Heart left ventricle (tissue), 13 donors: ENCODE results near the gene DUS1L.

Source experiments
- POLR2A ChIP-seq, 2 donors: fragments of 450-650 bp; IDR thresholded peaks; one replicate each; pipeline ENCODE4 v1.6.1; 2017; ENCODE audit warnings: antibody characterized with exemption in 2 of 2, mild to moderate bottlenecking in 2 of 2, moderate library complexity in 2 of 2
- TF ChIP-seq, protein P1 (sequence below), 12 donors: fragments of 200-600 bp; sonication (generic) in 4 of 12; IDR thresholded peaks; one replicate each; pipeline versions ENCODE4 v1.5.0 to v1.8.0; 2018 to 2022; ENCODE audit warnings: antibody characterized with exemption in 12 of 12, mild to moderate bottlenecking in 5 of 12
- donor health status: ischemic (EF 13 %, LVEDD 7.1; RV severe dilation, severe dysfunction).
- donor health status: DM: no; HTN: yes; CAD: no.
- donor health status: DM: no; HTN: no; CAD: no.
- donor health status: ischemic (EF 25% LVEDD 6.9; RV normal size, moderate dysfunction).
- donor health status: ischemic (EF 25% LVEDD 5.7; RV mildly dilated, moderate dysfunction).
- donor health status: ischemic (EF 35%, LVEDD 5.7; RV mildly dilated, moderate dysfunction).
- donor health status: nonischemic (EF 11% LVEDD 7.7; RV severe dilation, severe dysfunction).
- donor health status: DM: yes; HTN: yes; CAD: no.
- donor health status: PGD.
- donor health status: ischemic (EF 29% LVEDD 5.4; RV normal size, mild dysfunction).
- donor health status: nonischemic (EF 23%, LVEDD 6.1; RV moderate dilation, normal function).

DNA sequence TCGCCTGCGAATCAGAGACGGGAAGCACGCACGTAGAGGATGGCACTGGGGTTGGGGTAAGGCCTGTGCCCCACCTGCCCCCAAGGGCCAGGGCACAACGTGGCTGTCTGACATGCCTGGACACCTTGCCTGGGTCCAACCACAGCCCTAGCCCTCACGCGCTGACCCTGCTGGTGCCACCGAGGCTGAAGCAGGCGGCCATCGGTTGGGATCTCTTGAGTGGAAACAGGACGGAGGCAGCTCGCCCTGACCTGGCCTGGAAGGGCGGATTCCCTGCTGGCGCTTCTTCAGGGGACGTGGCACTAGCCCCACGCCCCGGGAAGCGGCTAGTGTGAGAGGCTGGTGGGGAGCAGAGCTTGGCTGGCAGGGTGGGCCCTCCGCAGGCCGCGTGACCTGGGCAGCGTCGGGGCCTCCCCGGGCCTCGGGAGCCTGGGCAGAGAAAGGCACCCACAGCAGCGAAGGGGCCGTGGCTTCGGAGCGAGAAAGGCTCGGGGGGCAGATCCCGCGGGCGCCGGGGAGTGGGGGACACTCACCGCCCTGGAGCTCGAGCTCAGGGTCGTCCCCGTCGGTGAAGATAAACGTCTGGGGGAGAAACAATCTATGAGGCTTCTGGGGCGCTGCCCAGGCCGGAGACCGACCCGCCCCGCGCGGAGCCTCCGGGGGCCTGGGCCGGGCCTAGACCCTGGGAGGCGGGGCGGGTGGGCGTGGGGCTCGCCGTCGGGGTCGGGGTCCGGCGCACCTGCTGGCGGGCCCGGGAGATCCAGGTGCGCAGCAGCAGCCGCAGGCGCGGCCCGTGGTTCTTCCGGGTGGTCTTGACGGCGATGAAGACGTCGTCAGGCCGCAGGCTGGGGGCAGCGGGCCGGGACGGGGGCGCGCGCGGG lies 14.6 kb downstream of the DUS1L start:
- TF ChIP-seq, protein P1, sequence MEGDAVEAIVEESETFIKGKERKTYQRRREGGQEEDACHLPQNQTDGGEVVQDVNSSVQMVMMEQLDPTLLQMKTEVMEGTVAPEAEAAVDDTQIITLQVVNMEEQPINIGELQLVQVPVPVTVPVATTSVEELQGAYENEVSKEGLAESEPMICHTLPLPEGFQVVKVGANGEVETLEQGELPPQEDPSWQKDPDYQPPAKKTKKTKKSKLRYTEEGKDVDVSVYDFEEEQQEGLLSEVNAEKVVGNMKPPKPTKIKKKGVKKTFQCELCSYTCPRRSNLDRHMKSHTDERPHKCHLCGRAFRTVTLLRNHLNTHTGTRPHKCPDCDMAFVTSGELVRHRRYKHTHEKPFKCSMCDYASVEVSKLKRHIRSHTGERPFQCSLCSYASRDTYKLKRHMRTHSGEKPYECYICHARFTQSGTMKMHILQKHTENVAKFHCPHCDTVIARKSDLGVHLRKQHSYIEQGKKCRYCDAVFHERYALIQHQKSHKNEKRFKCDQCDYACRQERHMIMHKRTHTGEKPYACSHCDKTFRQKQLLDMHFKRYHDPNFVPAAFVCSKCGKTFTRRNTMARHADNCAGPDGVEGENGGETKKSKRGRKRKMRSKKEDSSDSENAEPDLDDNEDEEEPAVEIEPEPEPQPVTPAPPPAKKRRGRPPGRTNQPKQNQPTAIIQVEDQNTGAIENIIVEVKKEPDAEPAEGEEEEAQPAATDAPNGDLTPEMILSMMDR (IDR thresholded peaks at IDR 0.05), result no peak
- TF ChIP-seq POLR2A (IDR thresholded peaks at IDR 0.05), result no peak
